Measurements from ENCODE around the gene METAP1D. TPM values are rescaled to one million over a fixed set of nuclear protein-coding genes. Genes with fewer than 3 reads are reported as not detected.

METAP1D gene
- total RNA-seq, 1 experiment from 2014 or later: 8.6 TPM

DNA sequence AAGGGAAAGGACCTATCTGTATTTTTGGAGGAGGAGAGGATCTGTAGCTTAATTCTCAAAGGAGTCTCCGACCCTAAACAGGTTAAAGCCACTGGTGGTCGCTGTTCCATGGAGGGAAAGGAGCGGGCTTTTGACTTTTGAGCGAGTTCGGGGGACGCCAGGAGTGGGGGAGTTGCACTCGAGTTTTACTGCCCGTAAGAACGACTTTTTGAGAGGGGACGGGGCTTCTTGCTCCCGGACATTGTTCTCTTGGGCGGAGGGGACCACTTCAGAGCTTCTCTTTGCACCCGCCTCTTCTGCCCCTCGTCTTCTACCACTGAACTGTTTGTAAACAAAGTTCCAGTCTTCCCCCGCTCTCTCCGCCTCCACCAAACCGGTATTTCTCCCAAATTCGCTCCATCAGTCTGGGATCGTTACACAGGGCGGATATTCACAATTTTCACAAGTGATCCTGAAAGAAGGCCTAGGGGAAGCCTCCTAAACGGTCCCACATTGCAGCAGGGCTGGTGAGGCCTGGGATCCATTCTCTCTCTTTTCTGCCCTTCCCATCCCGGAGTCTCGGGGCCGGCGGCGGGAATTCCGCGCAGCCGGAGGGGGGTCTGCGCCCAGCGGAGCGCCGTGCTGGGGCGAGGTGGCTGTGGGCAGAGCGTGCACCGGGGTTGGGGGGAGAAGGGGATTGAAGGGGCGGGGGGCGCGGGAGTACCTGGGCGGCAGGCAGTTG lies 96.3 kb downstream of the METAP1D start:
- BruUV-seq (replicated peaks): no TSS peak
- Histone ChIP-seq H3K4me1 (ENCODE audit: control insufficient read depth, insufficient read depth, low read length) (peaks cover 37% of the 10 kb centered on the region), H3K27ac (ENCODE audit: low read length) (peak overlapping the region; percentile 68; the same call in 1 of the 2 replicates), H3K9me3 (ENCODE audit: control insufficient read depth, insufficient read depth, low read depth, low read length) (no peaks in the 10 kb centered on the region), H3K27me3 (ENCODE audit: control insufficient read depth, insufficient read depth, low read length) (no peaks in the 10 kb centered on the region; the same call in 1 of the 2 replicates), H3K4me3 (ENCODE audit: low read depth in 2 of 2, low read length in 2 of 2) (peak overlapping the region; percentile 56 to 67), H3K36me3 (ENCODE audit: control insufficient read depth, insufficient read depth, low read length) (no peaks in the 10 kb centered on the region)
- in situ Hi-C loops (cut with HindIII; ENCODE audit: low pct_unique_long_range_greater_than_20kb, low sequenced_read_pairs): no loop called here
- POLR2A ChIA-PET: interaction anchor here (0.6 kb wide), 1 partner anchor 657 kb away, joined by 11 read pairs; no protein-coding TSS in a partner anchor
- CTCF ChIA-PET: interaction anchor here (0.7 to 0.9 kb wide), 3 partner anchors 10 to 117 kb away, joined by 3 to 4 read pairs (median 3); no protein-coding TSS in a partner anchor
- ATAC-seq (peak; percentile 6; the same call in 1 of the 2 replicates), DNase-seq (ENCODE audit: low read depth, low spot score) (no peak)
- no peak for TF ChIP-seq TCF7L2 (IDR thresholded peaks at IDR 0.05; ENCODE audit: low read depth, low read length)
- TF ChIP-seq, protein P1, sequence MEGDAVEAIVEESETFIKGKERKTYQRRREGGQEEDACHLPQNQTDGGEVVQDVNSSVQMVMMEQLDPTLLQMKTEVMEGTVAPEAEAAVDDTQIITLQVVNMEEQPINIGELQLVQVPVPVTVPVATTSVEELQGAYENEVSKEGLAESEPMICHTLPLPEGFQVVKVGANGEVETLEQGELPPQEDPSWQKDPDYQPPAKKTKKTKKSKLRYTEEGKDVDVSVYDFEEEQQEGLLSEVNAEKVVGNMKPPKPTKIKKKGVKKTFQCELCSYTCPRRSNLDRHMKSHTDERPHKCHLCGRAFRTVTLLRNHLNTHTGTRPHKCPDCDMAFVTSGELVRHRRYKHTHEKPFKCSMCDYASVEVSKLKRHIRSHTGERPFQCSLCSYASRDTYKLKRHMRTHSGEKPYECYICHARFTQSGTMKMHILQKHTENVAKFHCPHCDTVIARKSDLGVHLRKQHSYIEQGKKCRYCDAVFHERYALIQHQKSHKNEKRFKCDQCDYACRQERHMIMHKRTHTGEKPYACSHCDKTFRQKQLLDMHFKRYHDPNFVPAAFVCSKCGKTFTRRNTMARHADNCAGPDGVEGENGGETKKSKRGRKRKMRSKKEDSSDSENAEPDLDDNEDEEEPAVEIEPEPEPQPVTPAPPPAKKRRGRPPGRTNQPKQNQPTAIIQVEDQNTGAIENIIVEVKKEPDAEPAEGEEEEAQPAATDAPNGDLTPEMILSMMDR (IDR thresholded peaks at IDR 0.05): peak; percentile 77
- intact Hi-C loops (cut with micrococcal nuclease; ENCODE audit: unreplicated experiment): no loop called here

GRCh38 chr2:172096626-172097547 lies 97.1 kb downstream of the METAP1D start:
- CTCF ChIA-PET: no interaction called here
- DNase-seq (ENCODE audit: low read depth, low spot score) (no peak), ATAC-seq (peak; percentile 25; the same call in 1 of the 2 replicates)
- H3K27me3 ChIP-seq (ENCODE audit: control insufficient read depth, insufficient read depth, low read length): no peaks in the 10 kb centered on the region; the same call in 1 of the 2 replicates
- H3K27ac ChIP-seq (ENCODE audit: low read length): peak overlapping the region; percentile 82
- intact Hi-C loops (cut with micrococcal nuclease; ENCODE audit: unreplicated experiment) (no loop called here), in situ Hi-C loops (cut with HindIII; ENCODE audit: low pct_unique_long_range_greater_than_20kb, low sequenced_read_pairs) (no loop called here)
- BruUV-seq (replicated peaks): no TSS peak
- POLR2A ChIA-PET: interaction anchor here (0.6 to 0.7 kb wide), 2 partner anchors 13 to 657 kb away, joined by 3 to 11 read pairs; no protein-coding TSS in a partner anchor
- peak overlapping the region; percentile 56 to 67 for H3K4me3 ChIP-seq (ENCODE audit: low read depth in 2 of 2, low read length in 2 of 2)
- TF ChIP-seq, protein P2, sequence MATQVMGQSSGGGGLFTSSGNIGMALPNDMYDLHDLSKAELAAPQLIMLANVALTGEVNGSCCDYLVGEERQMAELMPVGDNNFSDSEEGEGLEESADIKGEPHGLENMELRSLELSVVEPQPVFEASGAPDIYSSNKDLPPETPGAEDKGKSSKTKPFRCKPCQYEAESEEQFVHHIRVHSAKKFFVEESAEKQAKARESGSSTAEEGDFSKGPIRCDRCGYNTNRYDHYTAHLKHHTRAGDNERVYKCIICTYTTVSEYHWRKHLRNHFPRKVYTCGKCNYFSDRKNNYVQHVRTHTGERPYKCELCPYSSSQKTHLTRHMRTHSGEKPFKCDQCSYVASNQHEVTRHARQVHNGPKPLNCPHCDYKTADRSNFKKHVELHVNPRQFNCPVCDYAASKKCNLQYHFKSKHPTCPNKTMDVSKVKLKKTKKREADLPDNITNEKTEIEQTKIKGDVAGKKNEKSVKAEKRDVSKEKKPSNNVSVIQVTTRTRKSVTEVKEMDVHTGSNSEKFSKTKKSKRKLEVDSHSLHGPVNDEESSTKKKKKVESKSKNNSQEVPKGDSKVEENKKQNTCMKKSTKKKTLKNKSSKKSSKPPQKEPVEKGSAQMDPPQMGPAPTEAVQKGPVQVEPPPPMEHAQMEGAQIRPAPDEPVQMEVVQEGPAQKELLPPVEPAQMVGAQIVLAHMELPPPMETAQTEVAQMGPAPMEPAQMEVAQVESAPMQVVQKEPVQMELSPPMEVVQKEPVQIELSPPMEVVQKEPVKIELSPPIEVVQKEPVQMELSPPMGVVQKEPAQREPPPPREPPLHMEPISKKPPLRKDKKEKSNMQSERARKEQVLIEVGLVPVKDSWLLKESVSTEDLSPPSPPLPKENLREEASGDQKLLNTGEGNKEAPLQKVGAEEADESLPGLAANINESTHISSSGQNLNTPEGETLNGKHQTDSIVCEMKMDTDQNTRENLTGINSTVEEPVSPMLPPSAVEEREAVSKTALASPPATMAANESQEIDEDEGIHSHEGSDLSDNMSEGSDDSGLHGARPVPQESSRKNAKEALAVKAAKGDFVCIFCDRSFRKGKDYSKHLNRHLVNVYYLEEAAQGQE (IDR thresholded peaks at IDR 0.05; ENCODE audit: insufficient read depth in 1 of 2, low read depth in 2 of 2, low read length in 1 of 2): no peak
- TF ChIP-seq, protein P1 (IDR thresholded peaks at IDR 0.05): no peak
- TF ChIP-seq SIN3A (IDR thresholded peaks at IDR 0.05; ENCODE audit: borderline replicate concordance, insufficient read depth, low read depth, low read length): no peak; the same call in 1 of the 2 replicates
- no peak for TF ChIP-seq POLR2AphosphoS5 (IDR thresholded peaks at IDR 0.05; ENCODE audit: low read depth, low read length)
- TF ChIP-seq TCF7L2 (IDR thresholded peaks at IDR 0.05; ENCODE audit: low read depth, low read length): no peak
- no peaks in the 10 kb centered on the region for H3K9me3 ChIP-seq (ENCODE audit: control insufficient read depth, insufficient read depth, low read depth, low read length)
- H3K36me3 ChIP-seq (ENCODE audit: control insufficient read depth, insufficient read depth, low read length): no peaks in the 10 kb centered on the region
- H3K4me1 ChIP-seq (ENCODE audit: control insufficient read depth, insufficient read depth, low read length): peaks cover 38% of the 10 kb centered on the region

Data from Panc1 (cell line).